ENCODE measurements around the gene TEAD1. TPM values are rescaled to one million over a fixed set of nuclear protein-coding genes. Genes with fewer than 3 reads are reported as not detected.

Gene TEAD1
- total and polyA plus RNA-seq, 9 of the 15 experiments (the other 6 are each of a cell fraction or from before 2014, with no cell fraction given): 1.7 to 17.7 (median 10.8) TPM

DNA sequence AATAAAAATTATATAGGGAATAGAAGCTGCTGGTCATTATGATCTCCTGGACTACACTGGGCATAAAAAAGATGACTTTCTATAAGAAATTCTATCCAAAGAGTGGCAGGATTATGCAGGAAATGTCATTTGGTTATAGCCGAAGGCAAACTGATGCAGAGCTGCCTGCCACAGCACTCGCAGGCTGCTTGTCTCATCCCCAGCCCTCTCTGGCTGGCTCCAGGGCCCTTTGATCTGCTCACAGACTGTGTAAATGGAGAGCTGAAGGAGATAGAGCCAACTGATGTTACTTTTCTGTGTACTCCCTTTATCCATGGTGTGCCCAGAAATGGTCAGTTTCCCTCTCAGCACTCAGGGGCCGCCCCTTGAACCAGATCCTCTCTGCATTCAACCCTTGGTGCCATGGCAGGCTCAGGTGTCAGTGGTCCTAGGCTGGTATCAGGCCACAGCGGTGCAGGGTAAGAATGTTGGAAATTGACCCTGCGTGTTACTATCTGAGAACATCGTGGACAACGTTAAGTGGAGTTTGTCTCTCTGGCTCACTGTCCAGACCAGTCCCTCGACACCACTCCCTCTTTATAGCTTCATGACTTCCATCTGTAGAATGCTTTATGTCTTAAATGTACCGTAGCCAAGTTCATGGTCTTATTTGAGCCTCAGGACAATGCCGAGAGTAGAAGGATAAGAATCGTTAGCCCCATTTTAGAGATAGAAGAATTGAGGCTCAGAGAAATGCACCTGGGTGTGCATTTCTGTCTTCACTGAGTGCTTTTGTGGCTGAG is 27.8 kb downstream of the TEAD1 start:
- no peaks in the 10 kb centered on the region for H3K27me3 ChIP-seq (ENCODE audit: control insufficient read depth in 2 of 2, insufficient read depth in 2 of 2, low read length in 2 of 2)
- H3K4me3 ChIP-seq: no peak overlapping the region
- H2AFZ ChIP-seq (ENCODE audit: low read depth, low read length): no peak overlapping the region
- H3K9me1 ChIP-seq (ENCODE audit: control insufficient read depth, insufficient read depth, low read length): no peaks in the 10 kb centered on the region
- BruUV-seq (replicated peaks): no TSS peak
- WGBS (ENCODE audit: insufficient coverage, low coverage, missing lambda C conversion rate): 74% methylated on average over 11 of the region's 11 CpGs
- H3K9ac ChIP-seq (ENCODE audit: insufficient read depth in 1 of 2, low read depth in 2 of 2, low read length in 2 of 2): no peak overlapping the region
- no peak for FAIRE-seq
- in situ Hi-C loops (cut with MboI): no loop called here
- ChIA-PET POLR2A (interaction anchor here (0.6 kb wide), 2 partner anchors 17 to 1656 kb away, joined by 3 read pairs; no protein-coding TSS in a partner anchor), CTCF (ENCODE audit: low intra/inter-chr PET ratio) (no interaction called here)
- no peak overlapping the region for H3K27ac ChIP-seq (ENCODE audit: extremely low read depth, low read depth, low read length)
- peak; percentile 37; the same call in 2 of the 3 replicates for ATAC-seq
- intact Hi-C loops (cut with micrococcal nuclease): no loop called here
- no peaks in the 10 kb centered on the region for H3K9me3 ChIP-seq (replicated peaks; ENCODE audit: control insufficient read depth, insufficient read depth, low read depth, low read length)
- H3K36me3 ChIP-seq (ENCODE audit: control insufficient read depth, insufficient read depth, low read length): no peaks in the 10 kb centered on the region
- no peak overlapping the region for H3K4me2 ChIP-seq (ENCODE audit: insufficient read depth, low read length)
- H4K20me1 ChIP-seq (replicated peaks; ENCODE audit: control insufficient read depth, insufficient read depth, low read length): 0 out of 2 replicates have a peak, but pooled peaks cover 6% of the 10 kb centered on the region
- no peak for DNase-seq (ENCODE audit: extremely low read depth in 1 of 4, low spot score in 3 of 4)
- H3K79me2 ChIP-seq (ENCODE audit: control insufficient read depth, insufficient read depth, low read length): 0 out of 3 replicates have a peak, but pooled peaks cover 4% of the 10 kb centered on the region
- peaks cover 3 to 20% of the 10 kb centered on the region in 2 experiments; a peak in 3 of 5 replicates for H3K4me1 ChIP-seq (replicated peaks in 1 of 2; ENCODE audit: control insufficient read depth in 2 of 2, insufficient read depth in 2 of 2, low read length in 2 of 2)
- TF ChIP-seq ZNF766 (CRISPR knock-in tag; conservative IDR thresholded peaks at IDR 0.05) (no peak), RBM25 (IDR thresholded peaks at IDR 0.05; ENCODE audit: low read depth, low read length, severe bottlenecking) (peak; percentile 64), DDX20 (tag; IDR thresholded peaks at IDR 0.05; ENCODE audit: low read depth) (no peak), ZNF143 (CRISPR knock-in tag; IDR thresholded peaks at IDR 0.05) (no peak), CHCHD3 (CRISPR knock-in tag; IDR thresholded peaks at IDR 0.05) (no peak), EP400 (IDR thresholded peaks at IDR 0.05) (no peak)
- TF ChIP-seq, protein P1, sequence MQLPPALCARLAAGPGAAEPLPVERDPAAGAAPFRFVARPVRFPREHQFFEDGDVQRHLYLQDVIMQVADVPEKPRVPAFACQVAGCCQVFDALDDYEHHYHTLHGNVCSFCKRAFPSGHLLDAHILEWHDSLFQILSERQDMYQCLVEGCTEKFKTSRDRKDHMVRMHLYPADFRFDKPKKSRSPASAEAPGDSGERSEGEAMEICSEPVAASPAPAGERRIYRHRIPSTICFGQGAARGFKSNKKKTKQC (CRISPR knock-in tag; IDR thresholded peaks at IDR 0.05): no peak
